Endothelial cell of umbilical vein (primary cell): ENCODE results near the gene SLC9B1. TPM values are rescaled to one million over a fixed set of nuclear protein-coding genes. Genes with fewer than 3 reads are reported as not detected.

ENCODE experiments used
- BruUV-seq: library from RNA; stranded (reverse); fragments of 400-500 nt; replicated peaks from 2 replicates; lab custom pipeline; 2021; lab: Mats Ljungman, UMichigan
- CTCF ChIA-PET: fragments of 300-600, 350-600 bp; sonication (Branson Sonifier 250); formaldehyde crosslinking; loops from one replicate; lab custom pipeline; 2021; ENCODE audit warnings: antibody characterized with exemption, inconsistent platforms; lab: Charles Lee
- POLR2A ChIA-PET: fragments of 300-600, 350-600 bp; sonication (Branson Sonifier 250); formaldehyde crosslinking; loops from one replicate; lab custom pipeline; 2021; ENCODE audit warnings: antibody characterized with exemption, inconsistent platforms; lab: Charles Lee
- DNase-seq: peaks from one replicate; pipeline ENCODE4 v3.0.0-alpha.2; 2011; ENCODE audit warnings: low read depth, low spot score
- FAIRE-seq: peaks from 2 replicates; lab custom pipeline; 2011; peaks lifted over from hg19 to GRCh38; lab: Jason Lieb, UNC
- H2AFZ ChIP-seq: 2 replicates; pipeline ENCODE4 v1.6.0; 2012; ENCODE audit warnings: low read depth, low read length, control low read depth, inconsistent platforms
- H3K27ac ChIP-seq: 2 replicates; pipeline ENCODE4 v1.5.1; 2011; ENCODE audit warnings: low read depth, mild to moderate bottlenecking, control low read depth, low read length, moderate library complexity; ENCODE audit not compliant: insufficient read depth
- H3K27me3 ChIP-seq, 2 experiments: 2 replicates each; pipeline versions ENCODE4 v1.6.0 to v1.6.1; 2011; ENCODE audit warnings: low read length in 2 of 2, mixed read lengths in 1 of 2; ENCODE audit not compliant: control insufficient read depth in 2 of 2, insufficient read depth in 2 of 2
- H3K36me3 ChIP-seq, 2 experiments: 2 replicates in 1 of 2; 3 replicates in 1 of 2; pipeline ENCODE4 v1.5.1; 2011; ENCODE audit warnings: low read length in 2 of 2, mild to moderate bottlenecking in 1 of 2, moderate library complexity in 1 of 2; ENCODE audit not compliant: control insufficient read depth in 2 of 2, insufficient read depth in 2 of 2; ENCODE audit errors: extremely low read depth in 1 of 2
- H3K4me1 ChIP-seq: 3 replicates; pipeline ENCODE4 v1.5.1; 2011; ENCODE audit warnings: mild to moderate bottlenecking, low read length; ENCODE audit not compliant: control insufficient read depth, insufficient read depth; ENCODE audit errors: extremely low read depth
- H3K4me2 ChIP-seq: 2 replicates; pipeline ENCODE4 v1.6.1; 2011; ENCODE audit warnings: low read length, control low read depth, mixed read lengths; ENCODE audit not compliant: insufficient read depth
- H3K4me3 ChIP-seq, 3 experiments: fragments of 200-600 bp in 1 of 3; sonication (generic), shearing (Covaris generic) in 1 of 3; replicated peaks in 1 of 3; 2 replicates each; pipeline ENCODE4 v1.5.1; 2011 to 2016; ENCODE audit warnings: control low read depth in 3 of 3, low read length in 3 of 3, mild to moderate bottlenecking in 2 of 3, inconsistent platforms in 1 of 3, low read depth in 1 of 3, moderate library complexity in 1 of 3; ENCODE audit not compliant: insufficient read depth in 1 of 3
- H3K79me2 ChIP-seq: 2 replicates; pipeline ENCODE4 v1.6.0; 2012; ENCODE audit warnings: low read length, inconsistent platforms; ENCODE audit not compliant: control insufficient read depth, insufficient read depth
- H3K9ac ChIP-seq: replicated peaks from 2 replicates; pipeline ENCODE3; 2011; ENCODE audit warnings: low read length, control low read depth; ENCODE audit not compliant: insufficient read depth; ENCODE audit errors: extremely low read depth
- H3K9me1 ChIP-seq: replicated peaks from 3 replicates; pipeline ENCODE4 v1.6.0; 2011; ENCODE audit warnings: mild to moderate bottlenecking, low read length; ENCODE audit not compliant: control insufficient read depth, insufficient read depth; ENCODE audit errors: extremely low read depth
- H3K9me3 ChIP-seq: replicated peaks from 2 replicates; pipeline ENCODE4 v1.5.1; 2012; ENCODE audit warnings: low read length, inconsistent platforms; ENCODE audit not compliant: control insufficient read depth, insufficient read depth
- H4K20me1 ChIP-seq: replicated peaks from 2 replicates; pipeline ENCODE3; 2011; ENCODE audit warnings: mild to moderate bottlenecking, low read length; ENCODE audit not compliant: control insufficient read depth, insufficient read depth; ENCODE audit errors: extremely low read depth
- CTCF ChIP-seq, 2 donors: IDR thresholded peaks; 1 replicate in 1 of 2; 2 replicates in 1 of 2; pipeline ENCODE4 v1.5.1; 2011; ENCODE audit warnings: low read length in 2 of 2, mild to moderate bottlenecking in 2 of 2, moderate library complexity in 2 of 2, control low read depth in 1 of 2, inconsistent platforms in 1 of 2, low read depth in 1 of 2; ENCODE audit not compliant: insufficient read depth in 1 of 2; ENCODE audit errors: extremely low read depth in 1 of 2
- EZH2 ChIP-seq: IDR thresholded peaks from 2 replicates; pipeline ENCODE4 v1.6.1; 2012; ENCODE audit warnings: borderline replicate concordance, low read depth, mild to moderate bottlenecking, moderate library complexity, low read length, inconsistent platforms; ENCODE audit not compliant: severe bottlenecking
- FOS ChIP-seq: IDR thresholded peaks from 2 replicates; pipeline ENCODE4 v1.6.1; 2011; ENCODE audit warnings: mild to moderate bottlenecking, low read length, moderate library complexity, borderline replicate concordance; ENCODE audit not compliant: insufficient read depth
- GATA2 ChIP-seq: IDR thresholded peaks from 2 replicates; pipeline ENCODE4 v1.7.0; 2011; ENCODE audit warnings: low read depth, mild to moderate bottlenecking, moderate library complexity, mixed read lengths, low read length; ENCODE audit not compliant: insufficient read length, insufficient read depth
- JUN ChIP-seq: IDR thresholded peaks from 2 replicates; pipeline ENCODE4 v1.6.1; 2011; ENCODE audit warnings: borderline replicate concordance, low read depth; ENCODE audit not compliant: insufficient read length, insufficient read depth
- MAX ChIP-seq: IDR thresholded peaks from 2 replicates; pipeline ENCODE4 v1.6.1; 2011; ENCODE audit not compliant: insufficient read depth, insufficient read length
- MYC ChIP-seq: IDR thresholded peaks from one replicate; pipeline ENCODE4 v1.6.1; 2011; ENCODE audit warnings: mild to moderate bottlenecking, low read depth, low read length
- POLR2A ChIP-seq: IDR thresholded peaks from 2 replicates; pipeline ENCODE4 v1.6.1; 2012; ENCODE audit warnings: low read depth, mild to moderate bottlenecking, control low read depth, low read length
- POLR2AphosphoS5 ChIP-seq: IDR thresholded peaks from 2 replicates; pipeline ENCODE4 v1.6.1; 2012; ENCODE audit warnings: low read depth, mild to moderate bottlenecking, control low read depth, low read length, moderate library complexity; ENCODE audit not compliant: insufficient read depth
- dilution Hi-C: fragments of 300-500 bp; cut with MboI; formaldehyde crosslinking; loops from one replicate; pipeline ENCODE4 v1.15.0; 2019; ENCODE audit warnings: low sequenced_read_pairs; ENCODE audit not compliant: extremely low pct_ligation_motif_present
- intact Hi-C: fragments of 100-400 bp; cut with micrococcal nuclease; formaldehyde crosslinking; loops from one replicate; pipeline ENCODE4 v1.10.0; 2022
- polyA plus RNA-seq, 4 experiments: library from polyadenylated mRNA; depleted of rRNA in 3 of 4; stranded (reverse) in 3 of 4; unstranded in 1 of 4; fragments of >200 nt; gene quantifications; 2 replicates each; pipeline versions ENCODE4 v1.2.1 to v1.2.3, GENCODE V29; 2011 to 2012; ENCODE audit warnings: missing spikeins in 1 of 4
- total RNA-seq: library from RNA; stranded (reverse); gene quantifications from 2 replicates; pipeline ENCODE4 v1.2.3, GENCODE V29; 2021

SLC9B1 gene
- total and polyA plus RNA-seq, 2 donors (not counting 3 experiments of a cell fraction or from before 2014, with no cell fraction given) = 0.19 to 0.49 TPM

DNA sequence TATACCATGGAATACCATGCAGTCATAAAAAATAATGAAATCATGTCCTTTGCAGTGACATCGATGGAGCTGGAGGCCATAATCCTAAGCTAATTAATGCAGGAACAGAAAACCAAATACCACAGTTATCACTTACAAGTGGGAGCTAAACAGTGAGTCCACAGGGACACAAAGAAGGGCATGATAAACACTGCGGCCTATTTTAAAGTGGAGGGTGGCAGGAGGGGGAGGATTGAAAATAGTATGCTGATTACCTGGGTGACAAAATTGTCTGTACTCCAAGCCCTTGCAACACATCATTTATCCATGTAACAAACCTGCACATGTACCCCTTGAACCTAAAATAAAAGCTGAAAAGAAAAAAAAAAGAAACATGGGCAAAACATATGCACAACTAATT, 16.7 kb upstream of the SLC9B1 start:
- Histone ChIP-seq H3K27me3 (no peaks in the 10 kb centered on the region), H3K9me1 (no peaks in the 10 kb centered on the region), H4K20me1 (no peaks in the 10 kb centered on the region), H3K9me3 (no peaks in the 10 kb centered on the region), H3K27ac (no peak overlapping the region), H3K79me2 (no peaks in the 10 kb centered on the region), H3K4me2 (no peak overlapping the region), H3K9ac (no peak overlapping the region), H3K4me3 (no peak overlapping the region), H3K36me3 (no peaks in the 10 kb centered on the region), H2AFZ (no peak overlapping the region), H3K4me1 (no peaks in the 10 kb centered on the region)
- dilution Hi-C loops (no loop called here), intact Hi-C loops (no loop called here)
- ChIA-PET CTCF (interaction anchor here (1.0 to 2.5 kb wide), 4 partner anchors 9 to 64 kb away, joined by 4 to 12 read pairs (median 4); partner anchors contain the start of gene BDH2), POLR2A (interaction anchor here (0.7 kb wide), 1 partner anchor 8 kb away, joined by 3 read pairs; no protein-coding TSS in a partner anchor)
- TF ChIP-seq MYC = no peak
- no peak for TF ChIP-seq CTCF (IDR thresholded peaks at IDR 0.05; ENCODE audit: extremely low read depth in 1 of 2, insufficient read depth in 1 of 2, low read depth in 1 of 2, low read length in 2 of 2)
- no peak for TF ChIP-seq GATA2
- TF ChIP-seq JUN = no peak
- no peak for TF ChIP-seq MAX
- no peak for TF ChIP-seq POLR2AphosphoS5
- no peak for TF ChIP-seq FOS
- no peak for TF ChIP-seq POLR2A
- TF ChIP-seq EZH2 = no peak
- BruUV-seq = no TSS peak
- no peak for FAIRE-seq
- no peak for DNase-seq
